Parathyroid adenoma (tissue), 2 donors: ENCODE measurements around the gene KRTAP5-9.
A peak's percentile ranks its signal among the peaks of the same experiment; 100 is the strongest.

Experiments
- H2AFZ ChIP-seq: fragments of 300-600 bp; sonication (generic); one replicate; pipeline ENCODE4 v1.7.0; 2017; ENCODE audit warnings: antibody characterized with exemption, mild to moderate bottlenecking
- H3K27ac ChIP-seq: fragments of 300-600 bp; sonication (generic); one replicate; pipeline ENCODE4 v1.7.0; 2017
- H3K27me3 ChIP-seq: fragments of 300-600 bp; sonication (generic); one replicate; pipeline ENCODE4 v1.7.0; 2017; ENCODE audit warnings: low read length; ENCODE audit not compliant: control insufficient read depth, insufficient read depth
- H3K36me3 ChIP-seq: fragments of 300-600 bp; sonication (generic); one replicate; pipeline ENCODE4 v1.7.0; 2017; ENCODE audit warnings: low read length; ENCODE audit not compliant: control insufficient read depth, insufficient read depth
- H3K4me1 ChIP-seq: fragments of 300-600 bp; sonication (generic); one replicate; pipeline ENCODE4 v1.7.0; 2017; ENCODE audit warnings: control low read depth
- H3K4me2 ChIP-seq: fragments of 300-600 bp; sonication (generic); one replicate; pipeline ENCODE4 v1.7.0; 2017; ENCODE audit warnings: low read length
- H3K4me3 ChIP-seq: fragments of 300-600 bp; sonication (generic); one replicate; pipeline ENCODE4 v1.7.0; 2017; ENCODE audit warnings: low read depth, low read length
- H3K79me2 ChIP-seq: fragments of 300-600 bp; sonication (generic); one replicate; pipeline ENCODE4 v1.7.0; 2017; ENCODE audit warnings: control low read depth
- H3K9ac ChIP-seq: fragments of 300-600 bp; sonication (generic); one replicate; pipeline ENCODE4 v1.7.0; 2017; ENCODE audit warnings: mild to moderate bottlenecking
- H3K9me3 ChIP-seq: fragments of 300-600 bp; sonication (generic); one replicate; pipeline ENCODE4 v1.7.0; 2017; ENCODE audit warnings: low read length; ENCODE audit not compliant: control insufficient read depth
- TF ChIP-seq, protein P1 (sequence below): fragments of 300-600 bp; sonication (generic); IDR thresholded peaks from one replicate; pipeline ENCODE4 v1.7.0; 2017; ENCODE audit warnings: antibody characterized with exemption, mild to moderate bottlenecking
- donor health status: primary hyperparathyroidism.

KRTAP5-9 gene

DNA sequence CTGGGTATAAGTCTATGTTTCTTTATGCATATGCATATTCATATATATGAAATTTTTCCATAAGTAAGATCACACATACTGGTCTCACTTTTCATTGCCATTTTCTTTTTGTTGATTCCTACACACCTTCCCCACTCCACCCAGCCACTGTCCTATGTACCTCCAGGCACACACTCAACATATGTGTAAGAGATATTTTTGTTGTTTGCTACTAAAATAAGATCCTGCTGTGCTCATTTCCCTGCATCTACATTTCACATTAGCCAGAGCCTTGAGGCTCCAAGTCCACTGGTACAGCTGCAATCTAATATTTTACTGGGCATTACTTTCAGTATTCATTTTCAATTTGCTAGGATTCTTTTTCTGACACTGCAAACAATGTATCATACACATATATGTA is 9.0 kb downstream of the KRTAP5-9 start:
- Histone ChIP-seq H3K4me1 (no peaks in the 10 kb centered on the region), H3K9me3 (no peaks in the 10 kb centered on the region), H3K36me3 (no peaks in the 10 kb centered on the region), H3K27ac (no peak overlapping the region), H3K4me3 (no peak overlapping the region), H3K79me2 (no peaks in the 10 kb centered on the region), H3K9ac (no peak overlapping the region), H3K4me2 (no peak overlapping the region), H3K27me3 (no peaks in the 10 kb centered on the region), H2AFZ (no peak overlapping the region)
- TF ChIP-seq, protein P1, sequence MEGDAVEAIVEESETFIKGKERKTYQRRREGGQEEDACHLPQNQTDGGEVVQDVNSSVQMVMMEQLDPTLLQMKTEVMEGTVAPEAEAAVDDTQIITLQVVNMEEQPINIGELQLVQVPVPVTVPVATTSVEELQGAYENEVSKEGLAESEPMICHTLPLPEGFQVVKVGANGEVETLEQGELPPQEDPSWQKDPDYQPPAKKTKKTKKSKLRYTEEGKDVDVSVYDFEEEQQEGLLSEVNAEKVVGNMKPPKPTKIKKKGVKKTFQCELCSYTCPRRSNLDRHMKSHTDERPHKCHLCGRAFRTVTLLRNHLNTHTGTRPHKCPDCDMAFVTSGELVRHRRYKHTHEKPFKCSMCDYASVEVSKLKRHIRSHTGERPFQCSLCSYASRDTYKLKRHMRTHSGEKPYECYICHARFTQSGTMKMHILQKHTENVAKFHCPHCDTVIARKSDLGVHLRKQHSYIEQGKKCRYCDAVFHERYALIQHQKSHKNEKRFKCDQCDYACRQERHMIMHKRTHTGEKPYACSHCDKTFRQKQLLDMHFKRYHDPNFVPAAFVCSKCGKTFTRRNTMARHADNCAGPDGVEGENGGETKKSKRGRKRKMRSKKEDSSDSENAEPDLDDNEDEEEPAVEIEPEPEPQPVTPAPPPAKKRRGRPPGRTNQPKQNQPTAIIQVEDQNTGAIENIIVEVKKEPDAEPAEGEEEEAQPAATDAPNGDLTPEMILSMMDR: no peak

DNA sequence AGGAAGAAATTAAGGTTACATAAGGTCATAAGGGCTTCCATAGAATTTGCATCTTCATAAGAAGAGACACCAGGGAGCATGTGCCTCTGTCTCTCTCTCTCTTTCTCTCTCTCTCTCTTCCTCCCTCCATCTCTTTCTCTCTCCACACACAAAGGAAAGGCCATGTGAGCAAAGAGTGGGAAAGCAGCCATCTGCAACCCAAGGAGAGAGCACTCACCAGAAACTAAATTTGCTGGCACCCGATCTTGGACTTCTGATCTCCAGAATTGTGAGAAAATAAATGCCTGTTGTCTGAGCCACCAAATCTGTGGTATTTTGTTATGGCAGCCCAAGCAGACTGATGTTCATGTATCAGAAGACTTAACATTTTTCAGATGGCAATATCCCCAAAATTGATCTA is 10.8 kb downstream of the KRTAP5-9 start:
- Histone ChIP-seq H3K4me3 (no peak overlapping the region), H3K4me2 (no peak overlapping the region)

DNA sequence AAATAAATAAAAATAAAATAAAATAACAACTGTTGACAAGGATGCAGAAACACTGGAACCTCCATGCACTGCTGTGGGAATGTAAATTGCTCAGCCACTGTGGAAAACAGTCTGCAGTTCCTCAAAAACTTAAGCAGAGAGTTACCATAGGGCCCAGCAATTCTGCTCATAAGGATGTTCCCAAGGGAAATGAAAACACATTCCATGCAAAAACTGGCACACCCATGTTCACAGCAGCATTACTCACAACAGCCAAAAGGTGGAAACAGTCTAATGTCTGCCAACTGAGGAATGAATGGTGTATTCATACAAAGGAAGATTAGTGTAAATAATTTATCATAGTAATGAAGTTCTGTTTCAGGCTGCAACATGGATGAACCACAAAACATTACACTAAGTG is 13.9 kb downstream of the KRTAP5-9 start:
- no peaks in the 10 kb centered on the region for H3K36me3 ChIP-seq
- no peak overlapping the region for H3K27ac ChIP-seq
- H3K4me1 ChIP-seq: no peaks in the 10 kb centered on the region
- H3K27me3 ChIP-seq: no peaks in the 10 kb centered on the region
- H3K9me3 ChIP-seq: no peaks in the 10 kb centered on the region
- H3K4me2 ChIP-seq: no peak overlapping the region
- H2AFZ ChIP-seq: no peak overlapping the region
- TF ChIP-seq, protein P1: no peak
- H3K9ac ChIP-seq: no peak overlapping the region
- H3K79me2 ChIP-seq: no peaks in the 10 kb centered on the region
- H3K4me3 ChIP-seq: no peak overlapping the region

More for the DNA sequence above, 10.8 kb downstream of the KRTAP5-9 start:
- Histone ChIP-seq H3K27me3 (no peaks in the 10 kb centered on the region), H3K27ac (no peak overlapping the region), H3K79me2 (no peaks in the 10 kb centered on the region), H3K9ac (no peak overlapping the region), H2AFZ (no peak overlapping the region), H3K9me3 (no peaks in the 10 kb centered on the region), H3K36me3 (no peaks in the 10 kb centered on the region), H3K4me1 (no peaks in the 10 kb centered on the region)
- TF ChIP-seq, protein P1: no peak

DNA sequence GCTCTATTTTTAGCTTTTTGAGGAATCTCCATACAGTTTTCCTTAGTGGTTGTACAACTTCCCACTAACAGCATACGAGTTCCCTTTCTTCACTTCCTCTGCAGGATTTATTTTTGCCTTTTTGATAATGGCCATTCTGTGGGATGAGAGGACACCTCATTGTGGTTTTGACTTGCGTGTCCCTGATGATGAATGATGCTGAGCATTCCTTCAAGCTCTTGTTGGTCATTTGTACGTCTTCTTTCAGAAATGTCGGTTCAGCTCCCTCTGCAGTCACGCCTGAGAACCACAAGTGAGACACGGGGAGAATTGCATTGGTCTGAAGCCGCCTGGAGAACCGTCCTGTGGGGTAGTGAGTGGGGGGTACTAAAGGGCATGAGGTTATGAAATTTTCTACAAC is 15.2 kb downstream of the KRTAP5-9 start:
- no peaks in the 10 kb centered on the region for H3K36me3 ChIP-seq
- H3K4me1 ChIP-seq: no peaks in the 10 kb centered on the region
- H3K9ac ChIP-seq: no peak overlapping the region
- no peak overlapping the region for H2AFZ ChIP-seq
- no peaks in the 10 kb centered on the region for H3K9me3 ChIP-seq
- H3K27me3 ChIP-seq: no peaks in the 10 kb centered on the region
- H3K79me2 ChIP-seq: no peaks in the 10 kb centered on the region
- H3K27ac ChIP-seq: no peak overlapping the region
- no peak overlapping the region for H3K4me3 ChIP-seq
- H3K4me2 ChIP-seq: no peak overlapping the region
- TF ChIP-seq, protein P1: peak; percentile 16

DNA sequence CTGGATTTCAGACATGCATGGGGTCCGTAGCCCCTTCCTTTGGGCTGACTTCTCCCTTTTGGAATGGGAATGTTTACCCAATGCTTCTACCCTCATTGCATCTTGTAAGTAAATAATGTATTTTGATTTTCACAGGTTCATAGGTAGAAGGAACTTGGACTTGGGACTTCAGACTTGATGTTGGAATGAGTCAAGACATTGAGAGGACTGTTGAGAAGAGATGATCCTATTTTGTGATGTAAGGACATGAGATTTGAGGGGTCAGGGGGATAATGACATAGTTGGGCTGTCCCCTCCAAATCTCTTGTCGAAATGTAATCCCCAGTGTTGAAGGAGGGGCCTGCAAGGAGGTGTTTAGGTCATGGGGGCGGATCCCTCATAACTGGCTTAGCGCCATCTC is 16.2 kb downstream of the KRTAP5-9 start:
- TF ChIP-seq, protein P1: no peak
- Histone ChIP-seq H3K79me2 (no peaks in the 10 kb centered on the region), H2AFZ (no peak overlapping the region), H3K36me3 (no peaks in the 10 kb centered on the region), H3K9ac (no peak overlapping the region), H3K4me3 (no peak overlapping the region), H3K4me1 (no peaks in the 10 kb centered on the region), H3K27ac (no peak overlapping the region), H3K9me3 (no peaks in the 10 kb centered on the region), H3K4me2 (no peak overlapping the region), H3K27me3 (no peaks in the 10 kb centered on the region)
